Adrenal gland (tissue), 12 donors: Measurements from ENCODE around the gene RASA3. TPM values are rescaled to one million over a fixed set of nuclear protein-coding genes. Genes with fewer than 3 reads are reported as not detected.

ENCODE experiments used
- DNase-seq, 7 donors: peaks; one replicate each; pipeline ENCODE4 v3.0.0-alpha.2; 2019 to 2020
- H3K27ac ChIP-seq, 5 donors: fragments of 200-600 bp; sonication (generic) in 4 of 5; 1 replicate in 3 of 5; 2 replicates in 2 of 5; pipeline versions ENCODE4 v1.5.1 to v1.8.0; 2016 to 2020; ENCODE audit warnings: mild to moderate bottlenecking in 1 of 5
- H3K27me3 ChIP-seq: fragments of 200-600 bp; 2 replicates; pipeline ENCODE4 v1.8.0; 2021
- H3K36me3 ChIP-seq, 2 donors: fragments of 200-600 bp; replicated peaks in 1 of 2; 1 replicate in 1 of 2; 2 replicates in 1 of 2; pipeline versions ENCODE4 v1.5.1 to v1.8.0; 2018 to 2022
- H3K4me1 ChIP-seq, 2 donors: fragments of 200-600 bp; replicated peaks in 1 of 2; 1 replicate in 1 of 2; 2 replicates in 1 of 2; pipeline versions ENCODE4 v1.5.1 to v1.8.0; 2018 to 2021
- H3K4me3 ChIP-seq, 4 donors: fragments of 200-600 bp; sonication (generic) in 3 of 4; one replicate each; pipeline ENCODE4 v1.5.1; 2016 to 2018
- H3K9me3 ChIP-seq, 3 donors: fragments of 200-600 bp; sonication (generic) in 1 of 3; replicated peaks in 1 of 3; 1 replicate in 2 of 3; 2 replicates in 1 of 3; pipeline versions ENCODE4 v1.5.1 to v1.8.0; 2016 to 2021
- CTCF ChIP-seq, 6 experiments: fragments of 450-650 bp in 4 of 6; fragments of 200-600 bp in 2 of 6; sonication (generic) in 1 of 6; IDR thresholded peaks; 1 replicate in 5 of 6; 2 replicates in 1 of 6; pipeline versions ENCODE4 v1.5.1 to v1.8.0; 2016 to 2021; ENCODE audit warnings: antibody characterized with exemption in 6 of 6, mild to moderate bottlenecking in 2 of 6, moderate library complexity in 1 of 6
- POLR2A ChIP-seq, 2 donors: fragments of 450-650 bp; IDR thresholded peaks; one replicate each; pipeline ENCODE4 v1.6.1; 2017; ENCODE audit warnings: antibody characterized with exemption in 2 of 2, mild to moderate bottlenecking in 2 of 2, moderate library complexity in 1 of 2
- WGBS, 4 donors: extraction: QIAGEN DNeasy Blood & Tissue Kit in 2 of 4; methylation state at CpG; one replicate each; pipeline versions ENCODE4 v1.1.5 to v1.1.7; 2013 to 2017; 5-methylcytosine and 5-hydroxymethylcytosine counted together
- intact Hi-C, 2 donors: fragments of 100-400 bp; cut with DNase I; formaldehyde crosslinking; loops; one replicate each; pipeline versions ENCODE4 v1.14.1 to v1.15.0; 2022 to 2023
- polyA plus RNA-seq, 3 donors: library from polyadenylated mRNA; stranded (reverse); fragments of 200-250 nt in 2 of 3; fragments of 350-450 nt in 1 of 3; fragmentation: Illumina TruSeq in 1 of 3; extraction: RNeasy Lipid Tissue Mini Kit (QIAGEN cat#74804) in 1 of 3; gene quantifications; one replicate each; pipeline ENCODE4 v1.2.3, GENCODE V29; 2013 to 2014
- total RNA-seq, 9 donors: library from RNA; depleted of rRNA in 4 of 9; stranded (reverse); fragments of >200 nt in 4 of 9; fragments of 120-200 nt in 1 of 9; fragmentation: NEBNext Ultra II Directional in 1 of 9; extraction: Animal tissue kit (Norgen Biotek cat#: 25700) in 1 of 9; gene quantifications; one replicate each; pipeline versions ENCODE4 v1.1.0 to v1.2.4, GENCODE V29; 2013 to 2023
- donor health status: healthy with polysubstance abuse.
- donor health status: Bipolar disorder and iron deficiency.
- donor health status: DM: yes; HTN: yes; CAD: no.
- donor health status: DM: no; HTN: no; CAD: no.
- donor health status: DM: no; HTN: no; CAD: no.
- donor health status: DM: yes; HTN: yes; CAD: no.

The RASA3 gene
- total and polyA plus RNA-seq, 12 donors = 2.2 to 11.7 (median 7.3) TPM

- DNase-seq = no peak
Measured at GRCh38 chr13:113954046-113954835, 178.2 kb downstream of the RASA3 start.

GRCh38 chr13:113953561-113953960 is 178.9 kb downstream of the RASA3 start:
- no peaks in the 10 kb centered on the region for H3K36me3 ChIP-seq
- DNase-seq = no peak
- no peak overlapping the region for H3K27ac ChIP-seq
- intact Hi-C loops = loop anchor here in 1 of 2 donors (5.0 kb wide), 1 partner anchor 274 kb away; no protein-coding TSS in a partner anchor
- TF ChIP-seq POLR2A (IDR thresholded peaks at IDR 0.05) (no peak), CTCF (IDR thresholded peaks at IDR 0.05) (no peak)
- no peaks in the 10 kb centered on the region for H3K9me3 ChIP-seq
- peaks cover 0 to 9% of the 10 kb centered on the region in 2 donors for H3K4me1 ChIP-seq
- no peak overlapping the region for H3K4me3 ChIP-seq
- WGBS, 4 donors = 58 to 83% (median 80%) methylated on average over 9 to 16 of the region's 16 CpGs
- H3K27me3 ChIP-seq = no peaks in the 10 kb centered on the region

More at GRCh38 chr13:113954046-113954835, 178.2 kb downstream of the RASA3 start:
- 74 to 79% (median 75%) methylated on average over 9 to 20 of the region's 20 CpGs for WGBS, 4 donors
- Histone ChIP-seq H3K4me1 (peaks cover 0 to 9% of the 10 kb centered on the region in 2 donors), H3K9me3 (no peaks in the 10 kb centered on the region), H3K36me3 (no peaks in the 10 kb centered on the region), H3K27me3 (no peaks in the 10 kb centered on the region), H3K4me3 (no peak overlapping the region), H3K27ac (no peak overlapping the region)
- TF ChIP-seq CTCF (IDR thresholded peaks at IDR 0.05) (no peak), POLR2A (IDR thresholded peaks at IDR 0.05) (no peak)
- intact Hi-C loops = loop anchor here in 1 of 2 donors (5.0 kb wide), 1 partner anchor 273 kb away; no protein-coding TSS in a partner anchor

GRCh38 chr13:113952983-113953520 is 179.4 kb downstream of the RASA3 start:
- H3K36me3 ChIP-seq = no peaks in the 10 kb centered on the region
- H3K27ac ChIP-seq = no peak overlapping the region
- DNase-seq = no peak
- H3K9me3 ChIP-seq = no peaks in the 10 kb centered on the region
- H3K4me3 ChIP-seq = no peak overlapping the region
- H3K4me1 ChIP-seq = peaks cover 0 to 9% of the 10 kb centered on the region in 2 donors
- TF ChIP-seq POLR2A (IDR thresholded peaks at IDR 0.05) = no peak
- TF ChIP-seq CTCF (IDR thresholded peaks at IDR 0.05) = no peak
- intact Hi-C loops = loop anchor here in 1 of 2 donors (5.0 kb wide), 1 partner anchor 274 kb away; no protein-coding TSS in a partner anchor
- 81 to 91% (median 88%) methylated on average over 4 to 18 of the region's 18 CpGs for WGBS, 4 donors
- no peaks in the 10 kb centered on the region for H3K27me3 ChIP-seq

GRCh38 chr13:113952151-113952982 is 180.1 kb downstream of the RASA3 start:
- Histone ChIP-seq H3K4me1 (peaks cover 0 to 9% of the 10 kb centered on the region in 2 donors), H3K27me3 (no peaks in the 10 kb centered on the region), H3K36me3 (no peaks in the 10 kb centered on the region), H3K27ac (no peak overlapping the region), H3K9me3 (no peaks in the 10 kb centered on the region), H3K4me3 (no peak overlapping the region)
- no peak for TF ChIP-seq POLR2A (IDR thresholded peaks at IDR 0.05)
- TF ChIP-seq CTCF (IDR thresholded peaks at IDR 0.05) = no peak
- 80 to 93% (median 87%) methylated on average over 3 to 42 of the region's 42 CpGs for WGBS, 4 donors
- no peak for DNase-seq
- intact Hi-C loops = loop anchor here in 1 of 2 donors (5.0 kb wide), 1 partner anchor 275 kb away; no protein-coding TSS in a partner anchor
